ENCODE results near the gene NFIA.

The NFIA gene

GRCh38 chr1:61082311-61083012 is at the start of gene NFIA:
TSS of gene NFIA (plus strand) at chr1:61082561.
- DNase-seq: no peak

- DNase-seq: no peak
Observed at GRCh38 chr1:61035880-61036279, 46.5 kb upstream of the NFIA start.

- no peak for DNase-seq
Observed at GRCh38 chr1:61042466-61043009, 39.8 kb upstream of the NFIA start.

GRCh38 chr1:61043010-61043820 is 39.1 kb upstream of the NFIA start:
- DNase-seq: no peak

- DNase-seq: no peak
Observed at GRCh38 chr1:61046434-61046833, 35.9 kb upstream of the NFIA start.

- no peak for DNase-seq
Observed at GRCh38 chr1:61047061-61047460, 35.3 kb upstream of the NFIA start.

GRCh38 chr1:61049850-61050540 is 32.4 kb upstream of the NFIA start:
- DNase-seq: peak; percentile 47

- DNase-seq: no peak
Observed at GRCh38 chr1:61050541-61051442, 31.6 kb upstream of the NFIA start.

GRCh38 chr1:61051443-61051718 is 31.0 kb upstream of the NFIA start:
- no peak for DNase-seq

- no peak for DNase-seq
Observed at GRCh38 chr1:61051719-61052394, 30.5 kb upstream of the NFIA start.

- DNase-seq: no peak
Observed at GRCh38 chr1:61052395-61053225, 29.8 kb upstream of the NFIA start.

GRCh38 chr1:61053226-61053711 is 29.1 kb upstream of the NFIA start:
- DNase-seq: no peak

GRCh38 chr1:61053712-61054600 is 28.4 kb upstream of the NFIA start:
- DNase-seq: no peak

- no peak for DNase-seq
Observed at GRCh38 chr1:61054601-61054993, 27.8 kb upstream of the NFIA start.

GRCh38 chr1:61055110-61055614 is 27.2 kb upstream of the NFIA start:
- DNase-seq: no peak

GRCh38 chr1:61056196-61056572 is 26.2 kb upstream of the NFIA start:
- DNase-seq: no peak

- no peak for DNase-seq
Observed at GRCh38 chr1:61056573-61057439, 25.6 kb upstream of the NFIA start.

- no peak for DNase-seq
Observed at GRCh38 chr1:61058483-61059245, 23.7 kb upstream of the NFIA start.

All from NCI-H146 (cell line).